ENCODE data around the gene ABCD3.
"Not testable (repeated sequence)": the region's sequence is repeated elsewhere in the genome, so short reads cannot be mapped to it uniquely, and the experiment has no call there.

The ABCD3 gene

GRCh38 chr1:94417978-94418663 is at the start of gene ABCD3:
Gene ABCD3 (plus strand): TSS chr1:94418389. CDS start chr1:94418479, 90 bp downstream.
- DNase-seq (ENCODE audit: low spot score) = peak; percentile 92

GRCh38 chr1:94372771-94373170 is 45.4 kb upstream of the ABCD3 start:
- DNase-seq (ENCODE audit: low spot score) = not testable (repeated sequence)

GRCh38 chr1:94373311-94373710 is 44.9 kb upstream of the ABCD3 start:
- DNase-seq (ENCODE audit: low spot score) = not testable (repeated sequence)

- DNase-seq (ENCODE audit: low spot score) = not testable (repeated sequence)
Measured at GRCh38 chr1:94375666-94376065, 42.5 kb upstream of the ABCD3 start.

- DNase-seq (ENCODE audit: low spot score) = not testable (repeated sequence)
Measured at GRCh38 chr1:94378493-94378892, 39.7 kb upstream of the ABCD3 start.

GRCh38 chr1:94379615-94380014 is 38.6 kb upstream of the ABCD3 start:
- no peak for DNase-seq (ENCODE audit: low spot score)

- no peak for DNase-seq (ENCODE audit: low spot score)
Measured at GRCh38 chr1:94382201-94382600, 36.0 kb upstream of the ABCD3 start.

GRCh38 chr1:94383966-94384408 is 34.2 kb upstream of the ABCD3 start:
- no peak for DNase-seq (ENCODE audit: low spot score)

GRCh38 chr1:94384485-94385265 is 33.5 kb upstream of the ABCD3 start:
- DNase-seq (ENCODE audit: low spot score) = no peak

GRCh38 chr1:94385308-94385929 is 32.8 kb upstream of the ABCD3 start:
- DNase-seq (ENCODE audit: low spot score) = no peak

GRCh38 chr1:94389298-94389697 is 28.9 kb upstream of the ABCD3 start:
- DNase-seq (ENCODE audit: low spot score) = no peak

GRCh38 chr1:94394247-94394646 is 23.9 kb upstream of the ABCD3 start:
- DNase-seq (ENCODE audit: low spot score) = no peak

- DNase-seq (ENCODE audit: low spot score) = no peak
Measured at GRCh38 chr1:94395231-94395630, 23.0 kb upstream of the ABCD3 start.

- DNase-seq (ENCODE audit: low spot score) = no peak
Measured at GRCh38 chr1:94395748-94396309, 22.4 kb upstream of the ABCD3 start.

GRCh38 chr1:94396356-94397010 is 21.7 kb upstream of the ABCD3 start:
- DNase-seq (ENCODE audit: low spot score) = peak; percentile 36

GRCh38 chr1:94398356-94398755 is 19.8 kb upstream of the ABCD3 start:
- no peak for DNase-seq (ENCODE audit: low spot score)

GRCh38 chr1:94399453-94399852 is 18.7 kb upstream of the ABCD3 start:
- no peak for DNase-seq (ENCODE audit: low spot score)

GRCh38 chr1:94401206-94401605 is 17.0 kb upstream of the ABCD3 start:
- DNase-seq (ENCODE audit: low spot score) = no peak

GRCh38 chr1:94406446-94406845 is 11.7 kb upstream of the ABCD3 start:
- DNase-seq (ENCODE audit: low spot score) = no peak

- DNase-seq (ENCODE audit: low spot score) = no peak
Measured at GRCh38 chr1:94408104-94408830, 9.9 kb upstream of the ABCD3 start.

- no peak for DNase-seq (ENCODE audit: low spot score)
Measured at GRCh38 chr1:94411237-94411636, 7.0 kb upstream of the ABCD3 start.
